GM23248 (cell line): ENCODE results near the gene CALN1. TPM values are rescaled to one million over a fixed set of nuclear protein-coding genes. Genes with fewer than 3 reads are reported as not detected.

ENCODE experiments used
- DNase-seq: peaks from one replicate; pipeline ENCODE4 v3.0.0-alpha.2; 2015
- H2AFZ ChIP-seq: fragments of 200-600 bp; sonication (generic); 2 replicates; pipeline ENCODE4 v1.6.1; 2016; ENCODE audit warnings: antibody characterized with exemption
- H3F3A ChIP-seq: fragments of 200-600 bp; sonication (generic); 2 replicates; pipeline ENCODE4 v1.6.1; 2016; ENCODE audit warnings: mild to moderate bottlenecking, antibody characterized with exemption, mixed run types; ENCODE audit not compliant: insufficient read depth
- H3K27ac ChIP-seq: fragments of 200-600 bp; sonication (generic); 2 replicates; pipeline ENCODE4 v1.5.1; 2016; ENCODE audit warnings: mild to moderate bottlenecking
- H3K27me3 ChIP-seq: fragments of 200-600 bp; sonication (generic); replicated peaks from 2 replicates; pipeline ENCODE4 v1.6.1; 2016; ENCODE audit warnings: mild to moderate bottlenecking; ENCODE audit not compliant: insufficient read depth
- H3K36me3 ChIP-seq: fragments of 200-600 bp; sonication (generic); 2 replicates; pipeline ENCODE4 v1.6.1; 2016; ENCODE audit warnings: low read depth, mild to moderate bottlenecking
- H3K4me1 ChIP-seq: fragments of 200-600 bp; sonication (generic); 2 replicates; pipeline ENCODE4 v1.6.1; 2016; ENCODE audit warnings: mild to moderate bottlenecking; ENCODE audit not compliant: insufficient read depth
- H3K4me2 ChIP-seq: fragments of 200-600 bp; sonication (generic); one replicate; pipeline ENCODE4 v1.6.1; 2016; ENCODE audit warnings: mild to moderate bottlenecking; ENCODE audit not compliant: unreplicated experiment
- H3K4me3 ChIP-seq: fragments of 200-600 bp; sonication (generic); 2 replicates; pipeline ENCODE4 v1.5.1; 2016; ENCODE audit warnings: mild to moderate bottlenecking
- H3K79me2 ChIP-seq: fragments of 200-600 bp; sonication (generic); 2 replicates; pipeline ENCODE4 v1.6.1; 2016; ENCODE audit warnings: mild to moderate bottlenecking; ENCODE audit not compliant: insufficient read depth
- H3K9ac ChIP-seq: fragments of 200-600 bp; sonication (generic); 2 replicates; pipeline ENCODE4 v1.6.1; 2016; ENCODE audit warnings: mild to moderate bottlenecking
- H3K9me2 ChIP-seq: fragments of 200-600 bp; sonication (generic); 2 replicates; pipeline ENCODE4 v1.6.1; 2016; ENCODE audit warnings: mixed run types, mild to moderate bottlenecking, moderate library complexity; ENCODE audit not compliant: insufficient read depth
- H3K9me3 ChIP-seq: fragments of 200-600 bp; sonication (generic); one replicate; pipeline ENCODE4 v1.6.1; 2017; ENCODE audit warnings: low read depth
- H4K20me1 ChIP-seq: fragments of 200-600 bp; sonication (generic); 2 replicates; pipeline ENCODE4 v1.6.0; 2016; ENCODE audit not compliant: insufficient read depth
- EZH2 ChIP-seq: fragments of 200-600 bp; sonication (generic); IDR thresholded peaks from 2 replicates; pipeline ENCODE4 v1.6.1; 2018; ENCODE audit warnings: antibody characterized with exemption, mild to moderate bottlenecking; ENCODE audit not compliant: insufficient read depth, poor library complexity, severe bottlenecking
- EZH2phosphoT487 ChIP-seq: fragments of 200-600 bp; sonication (generic); IDR thresholded peaks from 2 replicates; pipeline ENCODE4 v1.6.1; 2018; ENCODE audit warnings: antibody characterized with exemption, moderate library complexity, mild to moderate bottlenecking, low read depth; ENCODE audit not compliant: insufficient read depth
- WGBS, 2 experiments: methylation state at CpG; one replicate each; pipeline ENCODE4 v1.1.6; 2015 to 2017; ENCODE audit warnings: low lambda C conversion rate in 2 of 2, low coverage in 1 of 2; ENCODE audit errors: missing lambda C conversion rate in 2 of 2; 5-methylcytosine and 5-hydroxymethylcytosine counted together
- in situ Hi-C: fragments of 300-500 bp; cut with MboI; formaldehyde crosslinking; loops from 2 replicates; pipeline ENCODE4 v1.15.0; 2020
- polyA plus RNA-seq: library from polyadenylated mRNA; unstranded; fragments of >200 nt; fragmentation: Nextera tagmentation; extraction: Ambion mirVana; gene quantifications from 2 replicates; pipeline ENCODE4 v1.2.1, GENCODE V29; 2016
- total RNA-seq: library from RNA; depleted of rRNA; stranded (reverse); fragments of >200 nt; shearing (Covaris generic); gene quantifications from 2 replicates; pipeline ENCODE4 v1.2.3, GENCODE V29; 2014

Gene CALN1
- total and polyA plus RNA-seq, 2 experiments from 2014 or later: not detected

GRCh38 chr7:72016574-72016973 is 395.6 kb downstream of the CALN1 start:
- H4K20me1 ChIP-seq: no peaks in the 10 kb centered on the region
- H3K4me1 ChIP-seq: no peaks in the 10 kb centered on the region
- no peaks in the 10 kb centered on the region for H3K9me2 ChIP-seq
- H2AFZ ChIP-seq: no peak overlapping the region
- no peaks in the 10 kb centered on the region for H3F3A ChIP-seq
- no peaks in the 10 kb centered on the region for H3K79me2 ChIP-seq
- H3K27ac ChIP-seq: no peak overlapping the region
- DNase-seq: no peak
- H3K9ac ChIP-seq: no peak overlapping the region
- no peak overlapping the region for H3K4me2 ChIP-seq
- H3K36me3 ChIP-seq: no peaks in the 10 kb centered on the region
- no peak overlapping the region for H3K4me3 ChIP-seq
- no peak for TF ChIP-seq EZH2
- no peak for TF ChIP-seq EZH2phosphoT487
- in situ Hi-C loops: no loop called here
- H3K27me3 ChIP-seq: no peaks in the 10 kb centered on the region
- no peaks in the 10 kb centered on the region for H3K9me3 ChIP-seq
- WGBS, 2 experiments: 16 to 19% methylated on average over 3 of the region's 3 CpGs

GRCh38 chr7:72015136-72015535 is 397.0 kb downstream of the CALN1 start:
- in situ Hi-C loops: no loop called here
- no peaks in the 10 kb centered on the region for H3K27me3 ChIP-seq
- no peaks in the 10 kb centered on the region for H3F3A ChIP-seq
- 6 to 16% methylated on average over 4 of the region's 4 CpGs for WGBS, 2 experiments
- no peaks in the 10 kb centered on the region for H4K20me1 ChIP-seq
- no peaks in the 10 kb centered on the region for H3K9me2 ChIP-seq
- H3K4me3 ChIP-seq: no peak overlapping the region
- H3K9me3 ChIP-seq: no peaks in the 10 kb centered on the region
- no peak overlapping the region for H3K4me2 ChIP-seq
- no peaks in the 10 kb centered on the region for H3K4me1 ChIP-seq
- H3K36me3 ChIP-seq: no peaks in the 10 kb centered on the region
- H3K9ac ChIP-seq: no peak overlapping the region
- TF ChIP-seq EZH2 (no peak), EZH2phosphoT487 (no peak)
- no peak overlapping the region for H3K27ac ChIP-seq
- no peak overlapping the region for H2AFZ ChIP-seq
- DNase-seq: no peak
- no peaks in the 10 kb centered on the region for H3K79me2 ChIP-seq

- 40 to 47% methylated on average over 10 of the region's 10 CpGs for WGBS, 2 experiments
- no peaks in the 10 kb centered on the region for H3K27me3 ChIP-seq
- no peak overlapping the region for H3K4me2 ChIP-seq
- no peak overlapping the region for H2AFZ ChIP-seq
- no peak overlapping the region for H3K4me3 ChIP-seq
- H3K79me2 ChIP-seq: no peaks in the 10 kb centered on the region
- no peak overlapping the region for H3K27ac ChIP-seq
- H3K36me3 ChIP-seq: no peaks in the 10 kb centered on the region
- no peaks in the 10 kb centered on the region for H3K9me2 ChIP-seq
- no peak for TF ChIP-seq EZH2
- no peak for TF ChIP-seq EZH2phosphoT487
- in situ Hi-C loops: no loop called here
- no peaks in the 10 kb centered on the region for H4K20me1 ChIP-seq
- no peaks in the 10 kb centered on the region for H3F3A ChIP-seq
- H3K9me3 ChIP-seq: no peaks in the 10 kb centered on the region
- no peaks in the 10 kb centered on the region for H3K4me1 ChIP-seq
- no peak overlapping the region for H3K9ac ChIP-seq
- no peak for DNase-seq
Measured at GRCh38 chr7:72007018-72007417, 405.1 kb downstream of the CALN1 start.

- no peaks in the 10 kb centered on the region for H3K36me3 ChIP-seq
- H3K9ac ChIP-seq: no peak overlapping the region
- H3K4me2 ChIP-seq: no peak overlapping the region
- no peak overlapping the region for H3K27ac ChIP-seq
- no peak overlapping the region for H3K4me3 ChIP-seq
- no peaks in the 10 kb centered on the region for H4K20me1 ChIP-seq
- H3K4me1 ChIP-seq: no peaks in the 10 kb centered on the region
- no peaks in the 10 kb centered on the region for H3K79me2 ChIP-seq
- H3K27me3 ChIP-seq: no peaks in the 10 kb centered on the region
- H3F3A ChIP-seq: no peaks in the 10 kb centered on the region
- H3K9me2 ChIP-seq: no peaks in the 10 kb centered on the region
- no peak for TF ChIP-seq EZH2
- no peak for TF ChIP-seq EZH2phosphoT487
- DNase-seq: no peak
- WGBS, 2 experiments: 45 to 51% methylated on average over 6 of the region's 6 CpGs
- H3K9me3 ChIP-seq: no peaks in the 10 kb centered on the region
- no peak overlapping the region for H2AFZ ChIP-seq
- in situ Hi-C loops: no loop called here
Measured at GRCh38 chr7:72003236-72003635, 408.9 kb downstream of the CALN1 start.

GRCh38 chr7:71996141-71996540 is 416.0 kb downstream of the CALN1 start:
- DNase-seq: no peak
- Histone ChIP-seq H3K4me2 (no peak overlapping the region), H3K79me2 (no peaks in the 10 kb centered on the region), H3K27ac (no peak overlapping the region), H3K36me3 (no peaks in the 10 kb centered on the region), H3K9me3 (no peaks in the 10 kb centered on the region), H3F3A (no peaks in the 10 kb centered on the region), H3K4me1 (no peaks in the 10 kb centered on the region), H3K9ac (no peak overlapping the region), H3K27me3 (no peaks in the 10 kb centered on the region), H3K9me2 (no peaks in the 10 kb centered on the region), H4K20me1 (no peaks in the 10 kb centered on the region), H3K4me3 (no peak overlapping the region), H2AFZ (no peak overlapping the region)
- 7 to 17% methylated on average over 2 of the region's 2 CpGs for WGBS, 2 experiments
- TF ChIP-seq EZH2 (no peak), EZH2phosphoT487 (no peak)
- in situ Hi-C loops: no loop called here
